ENCODE results near the gene RAB3B. TPM values are rescaled to one million over a fixed set of nuclear protein-coding genes. Genes with fewer than 3 reads are reported as not detected.
"Not testable (repeated sequence)": the region's sequence is repeated elsewhere in the genome, so short reads cannot be mapped to it uniquely, and the experiment has no call there.

Gene RAB3B
- total and polyA plus RNA-seq, 2 donors = 0.07 to 0.24 TPM

GRCh38 chr1:51976846-51977602 is 13.5 kb downstream of the RAB3B start:
- Histone ChIP-seq H3K36me3 (ENCODE audit: control insufficient read depth in 2 of 2, insufficient read depth in 2 of 2, low read length in 1 of 2) (no peaks in the 10 kb centered on the region), H3K4me1 (ENCODE audit: control insufficient read depth in 2 of 2, insufficient read depth in 2 of 2, low read length in 2 of 2) (no peaks in the 10 kb centered on the region), H3K27me3 (ENCODE audit: control insufficient read depth in 2 of 2, insufficient read depth in 1 of 2, low read length in 1 of 2) (no peaks in the 10 kb centered on the region), H3K4me3 (ENCODE audit: low read length in 2 of 2) (no peak overlapping the region), H3K27ac (ENCODE audit: low read depth in 1 of 2, low read length in 1 of 2) (no peak overlapping the region), H3K9me3 (ENCODE audit: control insufficient read depth in 2 of 2, insufficient read depth in 1 of 2, low read length in 1 of 2) (no peaks in the 10 kb centered on the region)
- WGBS = 94% methylated on average over 12 of the region's 12 CpGs
- DNase-seq (ENCODE audit: low read depth in 6 of 9, low spot score in 9 of 9) = no peak

GRCh38 chr1:51973587-51974474 is 16.7 kb downstream of the RAB3B start:
- Histone ChIP-seq H3K4me3 (ENCODE audit: low read length in 2 of 2) (no peak overlapping the region), H3K27ac (ENCODE audit: low read depth in 1 of 2, low read length in 1 of 2) (no peak overlapping the region), H3K36me3 (ENCODE audit: control insufficient read depth in 2 of 2, insufficient read depth in 2 of 2, low read length in 1 of 2) (no peaks in the 10 kb centered on the region), H3K4me1 (ENCODE audit: control insufficient read depth in 2 of 2, insufficient read depth in 2 of 2, low read length in 2 of 2) (no peaks in the 10 kb centered on the region), H3K27me3 (ENCODE audit: control insufficient read depth in 2 of 2, insufficient read depth in 1 of 2, low read length in 1 of 2) (no peaks in the 10 kb centered on the region), H3K9me3 (ENCODE audit: control insufficient read depth in 2 of 2, insufficient read depth in 1 of 2, low read length in 1 of 2) (no peaks in the 10 kb centered on the region)
- 95% methylated on average over 1 of the region's 1 CpG for WGBS
- no peak for DNase-seq (ENCODE audit: low read depth in 6 of 9, low spot score in 9 of 9)

GRCh38 chr1:51969038-51969705 is 21.3 kb downstream of the RAB3B start:
- H3K36me3 ChIP-seq (ENCODE audit: control insufficient read depth in 2 of 2, insufficient read depth in 2 of 2, low read length in 1 of 2) = no peaks in the 10 kb centered on the region
- 97% methylated on average over 8 of the region's 8 CpGs for WGBS
- H3K4me1 ChIP-seq (ENCODE audit: control insufficient read depth in 2 of 2, insufficient read depth in 2 of 2, low read length in 2 of 2) = no peaks in the 10 kb centered on the region
- no peak overlapping the region for H3K4me3 ChIP-seq (ENCODE audit: low read length in 2 of 2)
- H3K27me3 ChIP-seq (ENCODE audit: control insufficient read depth in 2 of 2, insufficient read depth in 1 of 2, low read length in 1 of 2) = no peaks in the 10 kb centered on the region
- H3K9me3 ChIP-seq (ENCODE audit: control insufficient read depth in 2 of 2, insufficient read depth in 1 of 2, low read length in 1 of 2) = no peaks in the 10 kb centered on the region
- H3K27ac ChIP-seq (ENCODE audit: low read depth in 1 of 2, low read length in 1 of 2) = no peak overlapping the region
- DNase-seq (ENCODE audit: low read depth in 6 of 9, low spot score in 9 of 9) = no peak

- no peaks in the 10 kb centered on the region for H3K27me3 ChIP-seq (ENCODE audit: control insufficient read depth in 2 of 2, insufficient read depth in 1 of 2, low read length in 1 of 2)
- H3K9me3 ChIP-seq (ENCODE audit: control insufficient read depth in 2 of 2, insufficient read depth in 1 of 2, low read length in 1 of 2) = no peaks in the 10 kb centered on the region
- H3K36me3 ChIP-seq (ENCODE audit: control insufficient read depth in 2 of 2, insufficient read depth in 2 of 2, low read length in 1 of 2) = no peaks in the 10 kb centered on the region
- 97% methylated on average over 1 of the region's 1 CpG for WGBS
- no peaks in the 10 kb centered on the region for H3K4me1 ChIP-seq (ENCODE audit: control insufficient read depth in 2 of 2, insufficient read depth in 2 of 2, low read length in 2 of 2)
- H3K27ac ChIP-seq (ENCODE audit: low read depth in 1 of 2, low read length in 1 of 2) = no peak overlapping the region
- DNase-seq (ENCODE audit: low read depth in 6 of 9, low spot score in 9 of 9) = no peak
- H3K4me3 ChIP-seq (ENCODE audit: low read length in 2 of 2) = no peak overlapping the region
Observed at GRCh38 chr1:51968632-51969031, 21.9 kb downstream of the RAB3B start.

- not testable (repeated sequence) for H3K27ac ChIP-seq (ENCODE audit: low read depth in 1 of 2, low read length in 1 of 2); H3K4me3 ChIP-seq (ENCODE audit: low read length in 2 of 2); DNase-seq (ENCODE audit: low read depth in 6 of 9, low spot score in 9 of 9); H3K4me1 ChIP-seq (ENCODE audit: control insufficient read depth in 2 of 2, insufficient read depth in 2 of 2, low read length in 2 of 2); H3K9me3 ChIP-seq (ENCODE audit: control insufficient read depth in 2 of 2, insufficient read depth in 1 of 2, low read length in 1 of 2); H3K27me3 ChIP-seq (ENCODE audit: control insufficient read depth in 2 of 2, insufficient read depth in 1 of 2, low read length in 1 of 2); H3K36me3 ChIP-seq (ENCODE audit: control insufficient read depth in 2 of 2, insufficient read depth in 2 of 2, low read length in 1 of 2)
- WGBS = 95% methylated on average over 1 of the region's 1 CpG
Observed at GRCh38 chr1:51967213-51967791, 23.2 kb downstream of the RAB3B start.

GRCh38 chr1:51966559-51966958 is 23.9 kb downstream of the RAB3B start:
- no peaks in the 10 kb centered on the region for H3K4me1 ChIP-seq (ENCODE audit: control insufficient read depth in 2 of 2, insufficient read depth in 2 of 2, low read length in 2 of 2)
- no peak overlapping the region for H3K4me3 ChIP-seq (ENCODE audit: low read length in 2 of 2)
- H3K9me3 ChIP-seq (ENCODE audit: control insufficient read depth in 2 of 2, insufficient read depth in 1 of 2, low read length in 1 of 2) = no peaks in the 10 kb centered on the region
- H3K27me3 ChIP-seq (ENCODE audit: control insufficient read depth in 2 of 2, insufficient read depth in 1 of 2, low read length in 1 of 2) = no peaks in the 10 kb centered on the region
- 89% methylated on average over 2 of the region's 2 CpGs for WGBS
- H3K27ac ChIP-seq (ENCODE audit: low read depth in 1 of 2, low read length in 1 of 2) = no peak overlapping the region
- no peak for DNase-seq (ENCODE audit: low read depth in 6 of 9, low spot score in 9 of 9)
- H3K36me3 ChIP-seq (ENCODE audit: control insufficient read depth in 2 of 2, insufficient read depth in 2 of 2, low read length in 1 of 2) = no peaks in the 10 kb centered on the region

- Histone ChIP-seq H3K9me3 (ENCODE audit: control insufficient read depth in 2 of 2, insufficient read depth in 1 of 2, low read length in 1 of 2) (no peaks in the 10 kb centered on the region), H3K4me3 (ENCODE audit: low read length in 2 of 2) (no peak overlapping the region), H3K27ac (ENCODE audit: low read depth in 1 of 2, low read length in 1 of 2) (no peak overlapping the region), H3K4me1 (ENCODE audit: control insufficient read depth in 2 of 2, insufficient read depth in 2 of 2, low read length in 2 of 2) (no peaks in the 10 kb centered on the region), H3K36me3 (ENCODE audit: control insufficient read depth in 2 of 2, insufficient read depth in 2 of 2, low read length in 1 of 2) (no peaks in the 10 kb centered on the region), H3K27me3 (ENCODE audit: control insufficient read depth in 2 of 2, insufficient read depth in 1 of 2, low read length in 1 of 2) (no peaks in the 10 kb centered on the region)
- DNase-seq (ENCODE audit: low read depth in 6 of 9, low spot score in 9 of 9) = no peak
- 94% methylated on average over 4 of the region's 4 CpGs for WGBS
Observed at GRCh38 chr1:51964309-51964696, 26.2 kb downstream of the RAB3B start.

GRCh38 chr1:51963592-51964308 is 26.8 kb downstream of the RAB3B start:
- no peak overlapping the region for H3K27ac ChIP-seq (ENCODE audit: low read depth in 1 of 2, low read length in 1 of 2)
- no peak overlapping the region for H3K4me3 ChIP-seq (ENCODE audit: low read length in 2 of 2)
- no peaks in the 10 kb centered on the region for H3K36me3 ChIP-seq (ENCODE audit: control insufficient read depth in 2 of 2, insufficient read depth in 2 of 2, low read length in 1 of 2)
- WGBS = 46% methylated on average over 4 of the region's 4 CpGs
- H3K9me3 ChIP-seq (ENCODE audit: control insufficient read depth in 2 of 2, insufficient read depth in 1 of 2, low read length in 1 of 2) = no peaks in the 10 kb centered on the region
- DNase-seq (ENCODE audit: low read depth in 6 of 9, low spot score in 9 of 9) = no peak
- H3K27me3 ChIP-seq (ENCODE audit: control insufficient read depth in 2 of 2, insufficient read depth in 1 of 2, low read length in 1 of 2) = no peaks in the 10 kb centered on the region
- H3K4me1 ChIP-seq (ENCODE audit: control insufficient read depth in 2 of 2, insufficient read depth in 2 of 2, low read length in 2 of 2) = no peaks in the 10 kb centered on the region

Measured in thymus (tissue), 11 donors.